Measurements from ENCODE around the gene ASIC2.
A peak's percentile ranks its signal among the peaks of the same experiment; 100 is the strongest.
"Not testable (repeated sequence)": the region's sequence is repeated elsewhere in the genome, so short reads cannot be mapped to it uniquely, and the experiment has no call there.

Gene ASIC2

GRCh38 chr17:33015716-33016346, 277.3 kb downstream of the ASIC2 start:
- DNase-seq, result no peak

GRCh38 chr17:33014751-33015150, 278.3 kb downstream of the ASIC2 start:
- no peak for DNase-seq

- no peak for DNase-seq
Measured at GRCh38 chr17:33013596-33014375, 279.3 kb downstream of the ASIC2 start.

- DNase-seq, result no peak
Measured at GRCh38 chr17:33012522-33013033, 280.5 kb downstream of the ASIC2 start.

- no peak for DNase-seq
Measured at GRCh38 chr17:33009636-33010035, 283.5 kb downstream of the ASIC2 start.

GRCh38 chr17:33007186-33007585, 285.9 kb downstream of the ASIC2 start:
- DNase-seq, result no peak

- no peak for DNase-seq
Measured at GRCh38 chr17:33002246-33002645, 290.8 kb downstream of the ASIC2 start.

GRCh38 chr17:32998887-32999228, 294.2 kb downstream of the ASIC2 start:
- DNase-seq, result no peak

GRCh38 chr17:32998111-32998886, 294.8 kb downstream of the ASIC2 start:
- DNase-seq, result peak; percentile 59

GRCh38 chr17:32995416-32996045, 297.6 kb downstream of the ASIC2 start:
- no peak for DNase-seq

GRCh38 chr17:32993977-32994376, 299.1 kb downstream of the ASIC2 start:
- no peak for DNase-seq

GRCh38 chr17:32992321-32993033, 300.6 kb downstream of the ASIC2 start:
- DNase-seq, result no peak

- no peak for DNase-seq
Measured at GRCh38 chr17:32988481-32989101, 304.5 kb downstream of the ASIC2 start.

GRCh38 chr17:32987868-32988267, 305.2 kb downstream of the ASIC2 start:
- DNase-seq, result not testable (repeated sequence)

- DNase-seq, result not testable (repeated sequence)
Measured at GRCh38 chr17:32987453-32987805, 305.7 kb downstream of the ASIC2 start.

GRCh38 chr17:32985050-32985756, 307.9 kb downstream of the ASIC2 start:
- no peak for DNase-seq

- not testable (repeated sequence) for DNase-seq
Measured at GRCh38 chr17:32981611-32982010, 311.5 kb downstream of the ASIC2 start.

- DNase-seq, result no peak
Measured at GRCh38 chr17:32980230-32980629, 312.9 kb downstream of the ASIC2 start.

GRCh38 chr17:32976605-32977004, 316.5 kb downstream of the ASIC2 start:
- no peak for DNase-seq

GRCh38 chr17:32976131-32976530, 317.0 kb downstream of the ASIC2 start:
- DNase-seq, result no peak

- no peak for DNase-seq
Measured at GRCh38 chr17:32971171-32971570, 321.9 kb downstream of the ASIC2 start.
